Measurements from ENCODE around the gene RBM33. TPM values are rescaled to one million over a fixed set of nuclear protein-coding genes. Genes with fewer than 3 reads are reported as not detected.
A peak's percentile ranks its signal among the peaks of the same experiment; 100 is the strongest.

Gene RBM33
- total RNA-seq, 2 experiments from 2014 or later = 65.5 to 66.3 TPM

DNA sequence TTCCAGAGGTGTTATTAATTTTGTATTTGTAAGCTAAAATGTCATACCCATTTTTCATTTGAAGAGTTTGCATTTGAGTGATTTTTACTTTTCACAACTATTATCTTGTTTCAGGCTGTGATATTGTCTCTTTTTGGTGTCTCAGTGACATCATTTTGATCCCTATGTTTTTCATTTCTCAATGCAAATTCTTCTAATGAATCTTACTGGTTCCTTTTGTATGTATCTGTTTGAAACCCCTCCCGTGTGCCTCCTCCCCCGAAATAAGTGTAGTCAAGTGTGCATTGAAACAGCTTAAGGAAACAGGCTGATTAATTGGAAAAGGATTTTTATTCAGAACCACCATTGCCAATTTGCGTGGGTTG lies 90.0 kb downstream of the RBM33 start:
- Mint-ChIP-seq H3K27me3 (ENCODE audit: low read depth) (no peaks in the 10 kb centered on the region), H3K4me1 (ENCODE audit: low read depth) (peaks cover 62% of the 10 kb centered on the region), H3K9me3 (no peaks in the 10 kb centered on the region), H3K4me3 (no peak overlapping the region), H3K36me3 (ENCODE audit: low read depth) (peaks cover 15% of the 10 kb centered on the region), H3K27ac (no peak overlapping the region)
- CTCF ChIA-PET = interaction anchor here (0.9 to 3.0 kb wide), 3 partner anchors 33 to 70 kb away, joined by 3 to 12 read pairs (median 4); no protein-coding TSS in a partner anchor
- DNase-seq = no peak
- intact Hi-C loops (cut with micrococcal nuclease) = loop anchor here (1.0 to 10.0 kb wide), 2 partner anchors 30 to 270 kb away; no protein-coding TSS in a partner anchor

GRCh38 chr7:155735442-155736115 lies 91.1 kb downstream of the RBM33 start:
- CTCF ChIA-PET = interaction anchor here (0.7 to 3.0 kb wide), 5 partner anchors 32 to 1018 kb away, joined by 3 to 12 read pairs (median 4); no protein-coding TSS in a partner anchor

GRCh38 chr7:155737590-155737989 lies 93.1 kb downstream of the RBM33 start:
- H3K9me3 Mint-ChIP-seq = no peaks in the 10 kb centered on the region
- DNase-seq = no peak
- H3K4me1 Mint-ChIP-seq (ENCODE audit: low read depth) = peaks cover 59% of the 10 kb centered on the region
- no peak overlapping the region for H3K27ac Mint-ChIP-seq
- CTCF ChIA-PET = interaction anchor here (1.7 to 2.9 kb wide), 2 partner anchors 139 to 142 kb away, joined by 6 to 25 read pairs; no protein-coding TSS in a partner anchor
- H3K27me3 Mint-ChIP-seq (ENCODE audit: low read depth) = no peaks in the 10 kb centered on the region
- peaks cover 29% of the 10 kb centered on the region for H3K36me3 Mint-ChIP-seq (ENCODE audit: low read depth)
- intact Hi-C loops (cut with micrococcal nuclease) = loop anchor here (10.0 kb wide), 1 partner anchor 273 kb away; no protein-coding TSS in a partner anchor
- no peak overlapping the region for H3K4me3 Mint-ChIP-seq

More at GRCh38 chr7:155735442-155736115, 91.1 kb downstream of the RBM33 start:
- intact Hi-C loops (cut with micrococcal nuclease) = loop anchor here (10.0 kb wide), 1 partner anchor 271 kb away; no protein-coding TSS in a partner anchor
- peak overlapping the region; percentile 6 for H3K27ac Mint-ChIP-seq
- no peaks in the 10 kb centered on the region for H3K9me3 Mint-ChIP-seq
- no peak for DNase-seq
- no peak overlapping the region for H3K4me3 Mint-ChIP-seq
- peaks cover 61% of the 10 kb centered on the region for H3K4me1 Mint-ChIP-seq (ENCODE audit: low read depth)
- no peaks in the 10 kb centered on the region for H3K27me3 Mint-ChIP-seq (ENCODE audit: low read depth)
- peaks cover 15% of the 10 kb centered on the region for H3K36me3 Mint-ChIP-seq (ENCODE audit: low read depth)

GRCh38 chr7:155738104-155738503 lies 93.6 kb downstream of the RBM33 start:
- H3K9me3 Mint-ChIP-seq = no peaks in the 10 kb centered on the region
- peaks cover 32% of the 10 kb centered on the region for H3K36me3 Mint-ChIP-seq (ENCODE audit: low read depth)
- no peak overlapping the region for H3K4me3 Mint-ChIP-seq
- intact Hi-C loops (cut with micrococcal nuclease) = loop anchor here (1.0 to 10.0 kb wide), 4 partner anchors 140 to 358 kb away; no protein-coding TSS in a partner anchor
- CTCF ChIA-PET = interaction anchor here (1.7 to 2.9 kb wide), 2 partner anchors 140 to 142 kb away, joined by 6 to 25 read pairs; no protein-coding TSS in a partner anchor
- no peak for DNase-seq
- no peaks in the 10 kb centered on the region for H3K27me3 Mint-ChIP-seq (ENCODE audit: low read depth)
- H3K4me1 Mint-ChIP-seq (ENCODE audit: low read depth) = peaks cover 54% of the 10 kb centered on the region
- H3K27ac Mint-ChIP-seq = no peak overlapping the region

DNA sequence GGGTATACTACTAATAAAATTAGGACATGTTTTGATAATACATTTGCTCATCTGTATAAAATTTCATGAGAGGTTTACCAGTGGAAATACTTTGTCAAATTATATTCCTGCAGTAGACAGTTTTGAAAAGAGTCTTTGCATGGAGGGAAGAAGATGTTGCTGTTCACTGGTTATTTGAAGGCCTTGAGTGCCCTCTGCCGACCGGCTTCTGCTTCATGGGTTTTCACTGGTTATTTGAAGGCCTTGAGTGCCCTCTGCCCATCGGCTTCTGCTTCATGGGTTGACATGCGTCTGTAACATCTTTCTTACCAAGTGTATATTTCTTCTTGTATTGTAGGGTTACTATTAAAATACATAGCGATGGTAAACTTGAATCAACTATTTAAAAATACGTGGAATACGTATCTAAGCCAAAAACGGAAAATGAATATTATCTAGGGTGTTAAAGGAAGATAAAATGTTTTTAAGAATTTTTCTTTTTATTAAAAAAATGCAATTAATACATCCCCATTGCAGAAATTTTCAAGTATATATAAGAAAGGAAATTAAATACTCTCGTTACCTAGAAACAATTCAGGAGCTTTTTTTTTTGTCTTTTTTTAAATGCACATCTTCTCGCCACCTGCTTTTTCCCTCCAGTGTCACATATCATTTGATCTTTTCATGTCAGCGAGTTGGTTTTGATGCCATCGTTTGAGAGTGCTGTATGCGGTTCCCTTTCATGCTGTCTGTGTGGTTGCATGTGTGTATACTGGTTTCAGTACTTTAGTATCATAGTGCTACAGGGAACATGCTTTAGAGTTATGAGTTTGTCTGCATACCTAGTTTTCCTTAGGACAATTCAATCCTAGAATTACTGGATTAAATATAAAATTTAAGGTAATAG lies 94.4 kb downstream of the RBM33 start:
- intact Hi-C loops (cut with micrococcal nuclease) = loop anchor here (1.0 to 10.0 kb wide), 4 partner anchors 141 to 359 kb away; no protein-coding TSS in a partner anchor
- peak; percentile 87 for DNase-seq
- H3K9me3 Mint-ChIP-seq = no peaks in the 10 kb centered on the region
- no peaks in the 10 kb centered on the region for H3K27me3 Mint-ChIP-seq (ENCODE audit: low read depth)
- peaks cover 47% of the 10 kb centered on the region for H3K4me1 Mint-ChIP-seq (ENCODE audit: low read depth)
- CTCF ChIA-PET = interaction anchor here (0.6 to 2.9 kb wide), 6 partner anchors 26 to 440 kb away, joined by 3 to 25 read pairs (median 6); no protein-coding TSS in a partner anchor
- H3K4me3 Mint-ChIP-seq = no peak overlapping the region
- no peak overlapping the region for H3K27ac Mint-ChIP-seq
- H3K36me3 Mint-ChIP-seq (ENCODE audit: low read depth) = peaks cover 34% of the 10 kb centered on the region

- CTCF ChIA-PET = interaction anchor here (1.0 to 2.9 kb wide), 4 partner anchors 25 to 144 kb away, joined by 4 to 25 read pairs (median 6); no protein-coding TSS in a partner anchor
- intact Hi-C loops (cut with micrococcal nuclease) = loop anchor here (10.0 kb wide), 1 partner anchor 275 kb away; no protein-coding TSS in a partner anchor
- H3K27me3 Mint-ChIP-seq (ENCODE audit: low read depth) = no peaks in the 10 kb centered on the region
- H3K27ac Mint-ChIP-seq = no peak overlapping the region
- DNase-seq = peak; percentile 18
- H3K4me3 Mint-ChIP-seq = no peak overlapping the region
- H3K9me3 Mint-ChIP-seq = no peaks in the 10 kb centered on the region
- H3K4me1 Mint-ChIP-seq (ENCODE audit: low read depth) = peaks cover 40% of the 10 kb centered on the region
- peaks cover 34% of the 10 kb centered on the region for H3K36me3 Mint-ChIP-seq (ENCODE audit: low read depth)
Observed at GRCh38 chr7:155739538-155740143, 95.2 kb downstream of the RBM33 start.

DNA sequence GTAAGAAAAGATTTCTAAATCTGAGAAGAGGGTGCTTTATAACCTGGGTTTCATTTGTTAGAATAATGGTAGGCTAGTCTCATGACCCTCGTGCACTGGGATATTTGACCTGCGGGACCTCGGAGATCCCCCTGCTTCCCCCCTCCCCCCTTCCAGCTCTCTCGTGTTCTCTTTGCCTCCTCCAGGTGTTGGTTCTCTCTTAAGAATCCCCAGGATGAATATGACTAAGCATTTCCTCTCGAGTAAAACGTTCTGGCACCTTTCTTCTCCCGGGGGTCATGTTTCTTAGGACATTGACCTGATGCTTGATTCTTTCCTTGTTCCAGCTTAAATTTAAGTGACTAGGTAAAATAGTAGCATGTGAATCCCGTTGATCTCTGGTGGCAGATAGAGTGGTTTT lies 96.6 kb downstream of the RBM33 start:
- peaks cover 43% of the 10 kb centered on the region for H3K36me3 Mint-ChIP-seq (ENCODE audit: low read depth)

GRCh38 chr7:155741805-155742204 lies 97.3 kb downstream of the RBM33 start:
- peaks cover 52% of the 10 kb centered on the region for H3K4me1 Mint-ChIP-seq (ENCODE audit: low read depth)
- peaks cover 48% of the 10 kb centered on the region for H3K36me3 Mint-ChIP-seq (ENCODE audit: low read depth)
- no peak overlapping the region for H3K27ac Mint-ChIP-seq
- intact Hi-C loops (cut with micrococcal nuclease) = no loop called here
- H3K27me3 Mint-ChIP-seq (ENCODE audit: low read depth) = no peaks in the 10 kb centered on the region
- DNase-seq = no peak
- no peaks in the 10 kb centered on the region for H3K9me3 Mint-ChIP-seq
- H3K4me3 Mint-ChIP-seq = no peak overlapping the region
- CTCF ChIA-PET = interaction anchor here (1.0 kb wide), 1 partner anchor 16 kb away, joined by 3 read pairs; no protein-coding TSS in a partner anchor

More for the DNA sequence above, 96.6 kb downstream of the RBM33 start:
- no peaks in the 10 kb centered on the region for H3K9me3 Mint-ChIP-seq
- no peak overlapping the region for H3K27ac Mint-ChIP-seq
- CTCF ChIA-PET = interaction anchor here (0.6 to 1.5 kb wide), 6 partner anchors 16 to 1043 kb away, joined by 3 to 6 read pairs (median 3); no protein-coding TSS in a partner anchor
- intact Hi-C loops (cut with micrococcal nuclease) = no loop called here
- H3K27me3 Mint-ChIP-seq (ENCODE audit: low read depth) = no peaks in the 10 kb centered on the region
- no peak for DNase-seq
- no peak overlapping the region for H3K4me3 Mint-ChIP-seq
- peaks cover 47% of the 10 kb centered on the region for H3K4me1 Mint-ChIP-seq (ENCODE audit: low read depth)

DNA sequence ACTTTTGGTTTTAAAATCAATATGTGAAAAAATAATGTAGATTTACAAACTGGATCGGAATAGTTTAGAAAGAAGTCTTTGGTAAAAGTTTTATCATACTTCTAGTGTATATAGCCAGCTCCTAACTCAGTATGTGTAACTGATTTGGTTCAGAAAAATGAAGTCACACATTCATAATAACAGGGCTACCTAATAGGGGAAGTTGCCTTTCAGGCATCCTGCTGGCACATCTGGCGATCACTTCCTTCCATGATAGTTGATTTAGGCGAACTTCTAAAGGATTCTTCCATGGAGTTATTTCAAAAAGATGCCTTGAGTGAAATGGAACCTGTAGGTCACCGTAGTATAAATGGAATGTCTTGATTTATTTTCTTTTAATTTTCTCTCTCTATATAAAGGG lies 98.7 kb downstream of the RBM33 start:
- no peak overlapping the region for H3K27ac Mint-ChIP-seq
- intact Hi-C loops (cut with micrococcal nuclease) = no loop called here
- CTCF ChIA-PET = interaction anchor here (1.4 kb wide), 1 partner anchor 144 kb away, joined by 5 read pairs; no protein-coding TSS in a partner anchor
- peaks cover 48% of the 10 kb centered on the region for H3K36me3 Mint-ChIP-seq (ENCODE audit: low read depth)
- H3K27me3 Mint-ChIP-seq (ENCODE audit: low read depth) = no peaks in the 10 kb centered on the region
- no peak overlapping the region for H3K4me3 Mint-ChIP-seq
- H3K9me3 Mint-ChIP-seq = no peaks in the 10 kb centered on the region
- peaks cover 50% of the 10 kb centered on the region for H3K4me1 Mint-ChIP-seq (ENCODE audit: low read depth)
- no peak for DNase-seq

- H3K27me3 Mint-ChIP-seq (ENCODE audit: low read depth) = no peaks in the 10 kb centered on the region
- CTCF ChIA-PET = interaction anchor here (0.6 to 0.9 kb wide), 2 partner anchors 146 to 152 kb away, joined by 3 to 4 read pairs; no protein-coding TSS in a partner anchor
- intact Hi-C loops (cut with micrococcal nuclease) = no loop called here
- no peak overlapping the region for H3K27ac Mint-ChIP-seq
- DNase-seq = no peak
- no peak overlapping the region for H3K4me3 Mint-ChIP-seq
- peaks cover 59% of the 10 kb centered on the region for H3K4me1 Mint-ChIP-seq (ENCODE audit: low read depth)
- H3K36me3 Mint-ChIP-seq (ENCODE audit: low read depth) = peaks cover 43% of the 10 kb centered on the region
- no peaks in the 10 kb centered on the region for H3K9me3 Mint-ChIP-seq
Observed at GRCh38 chr7:155744971-155745683, 100.7 kb downstream of the RBM33 start.

GRCh38 chr7:155745737-155746136 lies 101.3 kb downstream of the RBM33 start:
- CTCF ChIA-PET = interaction anchor here (0.6 to 1.7 kb wide), 2 partner anchors 147 to 152 kb away, joined by 4 to 6 read pairs; no protein-coding TSS in a partner anchor
- no peak overlapping the region for H3K4me3 Mint-ChIP-seq
- DNase-seq = no peak
- H3K9me3 Mint-ChIP-seq = no peaks in the 10 kb centered on the region
- intact Hi-C loops (cut with micrococcal nuclease) = loop anchor here (2.0 kb wide), 1 partner anchor 19 kb away; no protein-coding TSS in a partner anchor
- no peaks in the 10 kb centered on the region for H3K27me3 Mint-ChIP-seq (ENCODE audit: low read depth)
- peaks cover 56% of the 10 kb centered on the region for H3K4me1 Mint-ChIP-seq (ENCODE audit: low read depth)
- H3K27ac Mint-ChIP-seq = no peak overlapping the region
- H3K36me3 Mint-ChIP-seq (ENCODE audit: low read depth) = peaks cover 38% of the 10 kb centered on the region

Data from activated naive CD4-positive, alpha-beta T cell treated with anti-CD3 and anti-CD28 coated beads for 36 hours (primary cell).